ENCODE data around the gene COX18.

The COX18 gene

GRCh38 chr4:73103799-73104503 is 34.4 kb upstream of the COX18 start:
- H3K4me2 ChIP-seq (ENCODE audit: low read depth, low read length, poor library complexity, severe bottlenecking), result no peak overlapping the region
- no peak for TF ChIP-seq EZH2phosphoT487 (conservative IDR thresholded peaks at IDR 0.05; ENCODE audit: low read length)
- TF ChIP-seq CTCF (IDR thresholded peaks at IDR 0.05; ENCODE audit: insufficient read depth, low read length, poor library complexity, severe bottlenecking), result no peak

GRCh38 chr4:73099143-73099542 is 29.6 kb upstream of the COX18 start:
- Histone ChIP-seq H3K4me3 (ENCODE audit: insufficient read depth, low read length, poor library complexity, severe bottlenecking) (no peak overlapping the region), H3K36me3 (ENCODE audit: low read length) (peaks cover 6% of the 10 kb centered on the region; the same call in 1 of the 2 replicates), H3K79me2 (ENCODE audit: insufficient read depth, low read length) (no peaks in the 10 kb centered on the region), H3K9me2 (replicated peaks; ENCODE audit: insufficient read depth, low read length) (no peaks in the 10 kb centered on the region), H3K27me3 (ENCODE audit: low read length) (no peaks in the 10 kb centered on the region), H3K9me3 (ENCODE audit: insufficient read depth, low read length) (no peaks in the 10 kb centered on the region), H3K27ac (ENCODE audit: low read depth, low read length) (no peak overlapping the region), H3K9ac (ENCODE audit: low read length) (no peak overlapping the region), H2AFZ (ENCODE audit: low read depth, low read length, severe bottlenecking) (no peak overlapping the region), H3F3A (ENCODE audit: insufficient read depth) (no peaks in the 10 kb centered on the region), H3K4me2 (ENCODE audit: low read depth, low read length, poor library complexity, severe bottlenecking) (no peak overlapping the region), H4K20me1 (ENCODE audit: low read depth, low read length) (no peaks in the 10 kb centered on the region)
- TF ChIP-seq CTCF (IDR thresholded peaks at IDR 0.05; ENCODE audit: insufficient read depth, low read length, poor library complexity, severe bottlenecking), result no peak
- no peak for TF ChIP-seq EZH2phosphoT487 (conservative IDR thresholded peaks at IDR 0.05; ENCODE audit: low read length)

More at GRCh38 chr4:73103799-73104503, 34.4 kb upstream of the COX18 start:
- Histone ChIP-seq H3K9me2 (replicated peaks; ENCODE audit: insufficient read depth, low read length) (no peaks in the 10 kb centered on the region), H3K36me3 (ENCODE audit: low read length) (0 out of 2 replicates have a peak, but pooled peaks cover 2% of the 10 kb centered on the region), H3F3A (ENCODE audit: insufficient read depth) (no peaks in the 10 kb centered on the region), H4K20me1 (ENCODE audit: low read depth, low read length) (no peaks in the 10 kb centered on the region), H3K9me3 (ENCODE audit: insufficient read depth, low read length) (no peaks in the 10 kb centered on the region), H3K9ac (ENCODE audit: low read length) (no peak overlapping the region), H2AFZ (ENCODE audit: low read depth, low read length, severe bottlenecking) (no peak overlapping the region), H3K4me3 (ENCODE audit: insufficient read depth, low read length, poor library complexity, severe bottlenecking) (no peak overlapping the region), H3K27me3 (ENCODE audit: low read length) (no peaks in the 10 kb centered on the region), H3K79me2 (ENCODE audit: insufficient read depth, low read length) (no peaks in the 10 kb centered on the region), H3K27ac (ENCODE audit: low read depth, low read length) (no peak overlapping the region)

- Histone ChIP-seq H3K9me3 (ENCODE audit: insufficient read depth, low read length) (no peaks in the 10 kb centered on the region), H3K36me3 (ENCODE audit: low read length) (peaks cover 6% of the 10 kb centered on the region; the same call in 1 of the 2 replicates), H3K79me2 (ENCODE audit: insufficient read depth, low read length) (no peaks in the 10 kb centered on the region)
These were observed 29.2 kb upstream of the COX18 start for GRCh38 chr4:73098713-73099112.

More at GRCh38 chr4:73098713-73099112, 29.2 kb upstream of the COX18 start:
- Histone ChIP-seq H3F3A (ENCODE audit: insufficient read depth) (no peaks in the 10 kb centered on the region), H3K4me2 (ENCODE audit: low read depth, low read length, poor library complexity, severe bottlenecking) (no peak overlapping the region), H3K9ac (ENCODE audit: low read length) (no peak overlapping the region), H2AFZ (ENCODE audit: low read depth, low read length, severe bottlenecking) (no peak overlapping the region), H3K4me3 (ENCODE audit: insufficient read depth, low read length, poor library complexity, severe bottlenecking) (no peak overlapping the region), H3K27me3 (ENCODE audit: low read length) (no peaks in the 10 kb centered on the region), H3K27ac (ENCODE audit: low read depth, low read length) (no peak overlapping the region), H3K9me2 (replicated peaks; ENCODE audit: insufficient read depth, low read length) (no peaks in the 10 kb centered on the region), H4K20me1 (ENCODE audit: low read depth, low read length) (no peaks in the 10 kb centered on the region)
- no peak for TF ChIP-seq EZH2phosphoT487 (conservative IDR thresholded peaks at IDR 0.05; ENCODE audit: low read length)
- no peak for TF ChIP-seq CTCF (IDR thresholded peaks at IDR 0.05; ENCODE audit: insufficient read depth, low read length, poor library complexity, severe bottlenecking)
